Choroid plexus epithelial cell (primary cell): ENCODE measurements around the gene ZSCAN21.

ENCODE experiments used
- DNase-seq: peaks from one replicate; pipeline ENCODE4 v3.0.0-alpha.2; 2010; ENCODE audit warnings: low read depth
- H3K4me3 ChIP-seq: 2 replicates; pipeline ENCODE4 v1.5.1; 2011; ENCODE audit warnings: low read depth, mild to moderate bottlenecking, control low read depth, low read length, moderate library complexity
- TF ChIP-seq, protein P1 (sequence below): conservative IDR thresholded peaks from 2 replicates; pipeline ENCODE4 v1.5.1; 2011; ENCODE audit warnings: low read depth, mild to moderate bottlenecking, control low read depth, inconsistent platforms, low read length, moderate library complexity

ZSCAN21 gene

GRCh38 chr7:100107125-100107737 lies 57.7 kb downstream of the ZSCAN21 start:
- DNase-seq = no peak
- no peak overlapping the region for H3K4me3 ChIP-seq
- TF ChIP-seq, protein P1, sequence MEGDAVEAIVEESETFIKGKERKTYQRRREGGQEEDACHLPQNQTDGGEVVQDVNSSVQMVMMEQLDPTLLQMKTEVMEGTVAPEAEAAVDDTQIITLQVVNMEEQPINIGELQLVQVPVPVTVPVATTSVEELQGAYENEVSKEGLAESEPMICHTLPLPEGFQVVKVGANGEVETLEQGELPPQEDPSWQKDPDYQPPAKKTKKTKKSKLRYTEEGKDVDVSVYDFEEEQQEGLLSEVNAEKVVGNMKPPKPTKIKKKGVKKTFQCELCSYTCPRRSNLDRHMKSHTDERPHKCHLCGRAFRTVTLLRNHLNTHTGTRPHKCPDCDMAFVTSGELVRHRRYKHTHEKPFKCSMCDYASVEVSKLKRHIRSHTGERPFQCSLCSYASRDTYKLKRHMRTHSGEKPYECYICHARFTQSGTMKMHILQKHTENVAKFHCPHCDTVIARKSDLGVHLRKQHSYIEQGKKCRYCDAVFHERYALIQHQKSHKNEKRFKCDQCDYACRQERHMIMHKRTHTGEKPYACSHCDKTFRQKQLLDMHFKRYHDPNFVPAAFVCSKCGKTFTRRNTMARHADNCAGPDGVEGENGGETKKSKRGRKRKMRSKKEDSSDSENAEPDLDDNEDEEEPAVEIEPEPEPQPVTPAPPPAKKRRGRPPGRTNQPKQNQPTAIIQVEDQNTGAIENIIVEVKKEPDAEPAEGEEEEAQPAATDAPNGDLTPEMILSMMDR = no peak

- H3K4me3 ChIP-seq = no peak overlapping the region
Observed at GRCh38 chr7:100107890-100108289, 58.3 kb downstream of the ZSCAN21 start.

DNA sequence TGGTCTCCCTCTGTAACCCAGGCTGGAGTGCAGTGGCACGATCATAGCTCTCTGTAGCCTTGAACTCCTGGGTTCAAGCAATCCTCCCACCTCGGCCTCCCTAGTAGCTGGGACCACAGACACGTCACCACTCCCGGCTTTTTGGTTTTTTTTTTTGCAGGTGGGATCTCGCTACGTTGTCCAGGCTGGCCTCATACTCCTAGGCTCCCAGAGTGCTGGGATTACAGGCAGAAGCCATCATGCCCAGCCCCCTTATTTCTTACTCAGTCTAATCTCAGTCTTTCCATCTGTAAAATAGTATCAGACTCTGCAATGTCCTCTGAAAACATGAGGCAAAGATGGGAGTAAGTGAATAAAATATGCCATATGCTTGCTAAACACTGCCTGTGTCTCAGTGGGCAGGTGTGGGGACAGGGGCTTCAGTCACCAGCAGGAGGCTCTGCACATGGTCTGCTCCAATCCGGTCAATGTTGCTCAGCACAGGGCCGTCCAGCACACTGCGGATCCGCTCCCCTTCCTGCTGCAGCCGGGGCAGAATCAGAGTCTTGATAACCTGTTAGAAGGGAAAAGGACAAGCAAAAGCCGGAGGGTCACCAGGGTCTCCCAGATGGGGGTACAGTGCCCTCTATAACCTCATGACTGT lies 60.1 kb downstream of the ZSCAN21 start:
- TF ChIP-seq, protein P1 = peak; percentile 23
- no peak for DNase-seq
- no peak overlapping the region for H3K4me3 ChIP-seq

More at GRCh38 chr7:100107890-100108289, 58.3 kb downstream of the ZSCAN21 start:
- TF ChIP-seq, protein P1 = no peak
- DNase-seq = no peak

- TF ChIP-seq, protein P1 = no peak
- no peak overlapping the region for H3K4me3 ChIP-seq
- no peak for DNase-seq
Observed at GRCh38 chr7:100111156-100111555, 61.6 kb downstream of the ZSCAN21 start.

- TF ChIP-seq, protein P1 = no peak
- no peak for DNase-seq
- H3K4me3 ChIP-seq = no peak overlapping the region
Observed at GRCh38 chr7:100111914-100112313, 62.3 kb downstream of the ZSCAN21 start.
